Upper lobe of left lung (tissue), 4 donors: Measurements from ENCODE around the gene HELZ2.

Experiments used
- CTCF ChIP-seq, 6 experiments: fragments of 450-650 bp in 4 of 6; fragments of 200-600 bp in 2 of 6; sonication (generic) in 2 of 6; IDR thresholded peaks; one replicate each; pipeline ENCODE4 v1.5.1; 2016 to 2019; ENCODE audit warnings: antibody characterized with exemption in 6 of 6
- EP300 ChIP-seq, 4 donors: sonication (generic); formaldehyde crosslinking; IDR thresholded peaks; one replicate each; pipeline ENCODE4 v1.5.1; 2017; ENCODE audit warnings: antibody characterized with exemption in 4 of 4, control low read depth in 2 of 4
- POLR2A ChIP-seq, 4 donors: fragments of 450-650 bp; IDR thresholded peaks; one replicate each; pipeline ENCODE4 v1.5.1; 2016 to 2017; ENCODE audit warnings: antibody characterized with exemption in 4 of 4, mild to moderate bottlenecking in 2 of 4
- POLR2AphosphoS5 ChIP-seq, 2 donors: sonication (generic); formaldehyde crosslinking; IDR thresholded peaks; one replicate each; pipeline ENCODE4 v1.5.1; 2017; ENCODE audit warnings: antibody characterized with exemption in 2 of 2

- TF ChIP-seq POLR2AphosphoS5 (IDR thresholded peaks at IDR 0.05), result no peak
- no peak for TF ChIP-seq CTCF (IDR thresholded peaks at IDR 0.05)
- TF ChIP-seq POLR2A (IDR thresholded peaks at IDR 0.05), result peak in 1 of 4 donors; percentile 13
- no peak for TF ChIP-seq EP300 (IDR thresholded peaks at IDR 0.05)
Measured at GRCh38 chr20:63542031-63542559, 31.9 kb downstream of the HELZ2 start.
